K562 (cell line): ENCODE data around the gene ZBTB22. TPM values are rescaled to one million over a fixed set of nuclear protein-coding genes. Genes with fewer than 3 reads are reported as not detected.

ENCODE experiments used
- ARID4B ChIP-seq: sonication (generic); formaldehyde crosslinking; IDR thresholded peaks from 2 replicates; pipeline ENCODE4 v1.8.0; 2022; ENCODE audit warnings: mild to moderate bottlenecking, missing genetic modification reagents
- ATF4 ChIP-seq: fragments of 450-650 bp; formaldehyde crosslinking; IDR thresholded peaks from 2 replicates; pipeline ENCODE4 v1.4.0; 2022; ENCODE audit warnings: mild to moderate bottlenecking, moderate library complexity
- ATF7 ChIP-seq: fragments of 450-650 bp; IDR thresholded peaks from 2 replicates; pipeline ENCODE4 v1.7.1; 2014; ENCODE audit warnings: mild to moderate bottlenecking, moderate library complexity
- CREBBP ChIP-seq: IDR thresholded peaks from one replicate; pipeline ENCODE4 v1.6.1; 2012; ENCODE audit warnings: low read depth, mild to moderate bottlenecking, control low read depth, inconsistent platforms, low read length
- DLX4 ChIP-seq: fragments of 250-450 bp; sonication (Bioruptor Pico); IDR thresholded peaks from 2 replicates; pipeline ENCODE4 v1.6.1; 2021; ENCODE audit warnings: mild to moderate bottlenecking
- DPF2 ChIP-seq: fragments of 450-650 bp; IDR thresholded peaks from 2 replicates; pipeline ENCODE4 v1.6.1; 2016
- ESRRA ChIP-seq: fragments of 450-650 bp; IDR thresholded peaks from 2 replicates; pipeline ENCODE4 v1.6.1; 2014; ENCODE audit warnings: low read depth, mild to moderate bottlenecking, moderate library complexity, borderline replicate concordance
- FOXJ3 ChIP-seq: sonication (generic); formaldehyde crosslinking; IDR thresholded peaks from 2 replicates; pipeline ENCODE4 v1.4.0; 2020; ENCODE audit warnings: mild to moderate bottlenecking, missing genetic modification reagents
- FOXK2 ChIP-seq, 2 experiments: fragments of 450-650 bp; IDR thresholded peaks in 1 of 2; conservative IDR thresholded peaks in 1 of 2; 2 replicates each; pipeline ENCODE4 v1.6.1; 2016; ENCODE audit warnings: low read depth in 2 of 2, mild to moderate bottlenecking in 1 of 2
- KDM2B ChIP-seq: fragments of 250-450 bp; sonication (Bioruptor Pico); IDR thresholded peaks from 2 replicates; pipeline ENCODE4 v1.8.0; 2021; ENCODE audit warnings: mild to moderate bottlenecking, moderate library complexity
- MCM3 ChIP-seq: fragments of 450-650 bp; IDR thresholded peaks from 2 replicates; pipeline ENCODE4 v1.6.1; 2016
- MXD1 ChIP-seq: fragments of 250-450 bp; sonication (Bioruptor Pico); IDR thresholded peaks from 2 replicates; pipeline ENCODE4 v1.8.0; 2021; ENCODE audit warnings: borderline replicate concordance, mild to moderate bottlenecking, moderate library complexity; ENCODE audit not compliant: poor library complexity, severe bottlenecking
- NBN ChIP-seq: fragments of 450-650 bp; IDR thresholded peaks from 2 replicates; pipeline ENCODE4 v1.6.1; 2016; ENCODE audit warnings: low read depth, mild to moderate bottlenecking
- NFE2L1 ChIP-seq: fragments of 450-650 bp; IDR thresholded peaks from 2 replicates; pipeline ENCODE4 v1.6.1; 2016; ENCODE audit warnings: missing genetic modification characterization, low read depth, mild to moderate bottlenecking, missing compliant biosample characterization, moderate library complexity, borderline replicate concordance
- RBM14 ChIP-seq: fragments of 200-400 bp; formaldehyde crosslinking; IDR thresholded peaks from 2 replicates; pipeline ENCODE4 v1.6.1; 2018; ENCODE audit warnings: low read depth, mild to moderate bottlenecking, low read length, moderate library complexity, borderline replicate concordance; ENCODE audit not compliant: insufficient read depth
- SRSF1 ChIP-seq: fragments of 200-400 bp; formaldehyde crosslinking; IDR thresholded peaks from 2 replicates; pipeline ENCODE4 v1.6.1; 2017; ENCODE audit warnings: mild to moderate bottlenecking, low read depth, low read length, moderate library complexity
- SRSF7 ChIP-seq: fragments of 200-400 bp; formaldehyde crosslinking; optimal IDR thresholded peaks from 2 replicates; pipeline ENCODE3; 2017; ENCODE audit warnings: mild to moderate bottlenecking, low read depth, low read length
- TSC22D4 ChIP-seq: fragments of 450-650 bp; IDR thresholded peaks from 2 replicates; pipeline ENCODE4 v1.6.1; 2016; ENCODE audit warnings: missing genetic modification characterization, missing biosample characterization, control low read depth
- XRCC5 ChIP-seq: fragments of 200-400 bp; formaldehyde crosslinking; IDR thresholded peaks from 2 replicates; pipeline ENCODE4 v1.6.1; 2017; ENCODE audit warnings: low read depth, mild to moderate bottlenecking, low read length
- ZNF354B ChIP-seq: fragments of 250-450 bp; sonication (Bioruptor Pico); IDR thresholded peaks from 2 replicates; pipeline ENCODE4 v1.4.0; 2020
- ZNF707 ChIP-seq: fragments of 250-450 bp; sonication (Bioruptor Pico); conservative IDR thresholded peaks from 2 replicates; pipeline ENCODE4 v1.8.0; 2022; ENCODE audit warnings: inconsistent platforms, mild to moderate bottlenecking, moderate library complexity
- polyA plus RNA-seq, 8 experiments: library from polyadenylated mRNA; depleted of rRNA in 4 of 8; stranded (reverse) in 5 of 8; unstranded in 3 of 8; fragments of >200 nt; fragmentation: Nextera tagmentation in 2 of 8; fragmentation: Illumina TruSeq in 1 of 8; extraction: Ambion mirVana in 2 of 8; extraction: Trizol in 1 of 8; gene quantifications; 2 replicates each; pipeline versions ENCODE4 v1.2.1 to v1.2.3, GENCODE V29; 2011 to 2014; ENCODE audit warnings: inconsistent platforms in 1 of 8, missing spikeins in 1 of 8
- total RNA-seq, 7 experiments: library from RNA; depleted of rRNA in 6 of 7; stranded (reverse); fragments of >200 nt in 6 of 7; fragmentation: Illumina TruSeq in 2 of 7; extraction: Trizol in 2 of 7; gene quantifications; 2 replicates each; pipeline versions ENCODE4 v1.2.1 to v1.2.3, GENCODE V29; 2011 to 2021; ENCODE audit warnings: low replicate concordance in 1 of 7

ZBTB22 gene
- total and polyA plus RNA-seq, 9 of the 15 experiments (the other 6 are each of a cell fraction or from before 2014, with no cell fraction given) = 0.21 to 11.9 (median 7.1) TPM

- TF ChIP-seq SRSF1 (no peak), CREBBP (no peak), NBN (0 out of 2 replicates have a peak, but pooled peaks have one; percentile 38), ATF4 (0 out of 2 replicates have a peak, but pooled peaks have one; percentile 43), FOXK2 (conservative IDR thresholded peaks at IDR 0.05 in 1 of 2, IDR thresholded peaks at IDR 0.05 in 1 of 2; ENCODE audit: low read depth in 2 of 2) (peak; percentile 99 to 100), MXD1 (peak; percentile 86), XRCC5 (no peak; the same call in 1 of the 2 replicates), FOXJ3 (CRISPR knock-in tag) (no peak; the same call in 1 of the 2 replicates), MCM3 (no peak), NFE2L1 (tag) (no peak), RBM14 (no peak), ATF7 (peak; percentile 65; the same call in 1 of the 2 replicates), ARID4B (CRISPR knock-in tag) (peak; percentile 98), DLX4 (CRISPR knock-in tag) (no peak), KDM2B (CRISPR knock-in tag) (no peak), ESRRA (no peak), DPF2 (0 out of 2 replicates have a peak, but pooled peaks have one; percentile 44), TSC22D4 (tag) (no peak), ZNF707 (no peak), ZNF354B (CRISPR knock-in tag) (0 out of 2 replicates have a peak, but pooled peaks have one; percentile 23), SRSF7 (no peak)
These were observed 28.4 kb downstream of the ZBTB22 start, which contains the start of the genes PFDN6 and WDR46 (continued) for GRCh38 chr6:33288921-33289783.
